ENCODE data around the gene GPR84. TPM values are rescaled to one million over a fixed set of nuclear protein-coding genes. Genes with fewer than 3 reads are reported as not detected.

Gene GPR84
- total RNA-seq, 1 donor from 2014 or later = not detected

- TF ChIP-seq CTCF (conservative IDR thresholded peaks at IDR 0.05) = no peak
- H3K36me3 Mint-ChIP-seq = peaks cover 38% of the 10 kb centered on the region
- no peak overlapping the region for H3K4me3 Mint-ChIP-seq
- no peaks in the 10 kb centered on the region for H3K27me3 Mint-ChIP-seq
- no peak for DNase-seq (ENCODE audit: extremely low spot score, unreplicated experiment)
- no peaks in the 10 kb centered on the region for H3K9me3 Mint-ChIP-seq
- H3K27ac Mint-ChIP-seq = no peak overlapping the region
- H3K4me1 Mint-ChIP-seq (ENCODE audit: unreplicated experiment) = peaks cover 51% of the 10 kb centered on the region
Observed at GRCh38 chr12:54349036-54349435, 15.2 kb downstream of the GPR84 start.

- Mint-ChIP-seq H3K27ac (peak overlapping the region; percentile 40), H3K27me3 (no peaks in the 10 kb centered on the region), H3K36me3 (peaks cover 29% of the 10 kb centered on the region), H3K9me3 (no peaks in the 10 kb centered on the region), H3K4me3 (peak overlapping the region; percentile 18), H3K4me1 (ENCODE audit: unreplicated experiment) (peaks cover 51% of the 10 kb centered on the region)
- TF ChIP-seq CTCF (conservative IDR thresholded peaks at IDR 0.05) = no peak
- DNase-seq (ENCODE audit: extremely low spot score, unreplicated experiment) = no peak
Observed at GRCh38 chr12:54341378-54342300, 22.6 kb downstream of the GPR84 start.

- no peak for TF ChIP-seq CTCF (conservative IDR thresholded peaks at IDR 0.05)
- peak overlapping the region; percentile 40 for H3K27ac Mint-ChIP-seq
- H3K4me3 Mint-ChIP-seq = no peak overlapping the region
- peaks cover 51% of the 10 kb centered on the region for H3K4me1 Mint-ChIP-seq (ENCODE audit: unreplicated experiment)
- no peaks in the 10 kb centered on the region for H3K9me3 Mint-ChIP-seq
- H3K27me3 Mint-ChIP-seq = no peaks in the 10 kb centered on the region
- no peak for DNase-seq (ENCODE audit: extremely low spot score, unreplicated experiment)
- H3K36me3 Mint-ChIP-seq = peaks cover 32% of the 10 kb centered on the region
Observed at GRCh38 chr12:54340846-54341245, 23.4 kb downstream of the GPR84 start.

- no peak for TF ChIP-seq CTCF (conservative IDR thresholded peaks at IDR 0.05)
- H3K36me3 Mint-ChIP-seq = peaks cover 27% of the 10 kb centered on the region
- no peak for DNase-seq (ENCODE audit: extremely low spot score, unreplicated experiment)
- H3K27ac Mint-ChIP-seq = peak overlapping the region; percentile 20
- H3K4me3 Mint-ChIP-seq = no peak overlapping the region
- no peaks in the 10 kb centered on the region for H3K27me3 Mint-ChIP-seq
- H3K9me3 Mint-ChIP-seq = no peaks in the 10 kb centered on the region
- peaks cover 51% of the 10 kb centered on the region for H3K4me1 Mint-ChIP-seq (ENCODE audit: unreplicated experiment)
Observed at GRCh38 chr12:54338698-54339296, 25.5 kb downstream of the GPR84 start.

GRCh38 chr12:54337854-54338650 lies 26.2 kb downstream of the GPR84 start:
- Mint-ChIP-seq H3K27me3 (no peaks in the 10 kb centered on the region), H3K9me3 (no peaks in the 10 kb centered on the region), H3K27ac (peak overlapping the region; percentile 20), H3K4me1 (ENCODE audit: unreplicated experiment) (peaks cover 56% of the 10 kb centered on the region), H3K36me3 (peaks cover 26% of the 10 kb centered on the region), H3K4me3 (peak overlapping the region; percentile 5)
- DNase-seq (ENCODE audit: extremely low spot score, unreplicated experiment) = no peak
- peak; percentile 8 for TF ChIP-seq CTCF (conservative IDR thresholded peaks at IDR 0.05)
